Mesendoderm (in vitro differentiated cells): ENCODE data around the gene ABCA12.

Experiments
- DNase-seq: peaks from one replicate; pipeline ENCODE4 v3.0.0; 2013
- H2AK5ac ChIP-seq: 2 replicates; pipeline ENCODE4 v1.6.1; 2013; ENCODE audit warnings: low read length, inconsistent platforms
- H2BK120ac ChIP-seq: 2 replicates; pipeline ENCODE4 v1.6.1; 2013; ENCODE audit warnings: low read depth, mild to moderate bottlenecking, low read length, moderate library complexity, mixed read lengths
- H2BK15ac ChIP-seq: replicated peaks from 2 replicates; pipeline ENCODE4 v1.6.1; 2013; ENCODE audit warnings: low read depth, mild to moderate bottlenecking, moderate library complexity
- H2BK5ac ChIP-seq: 2 replicates; pipeline ENCODE4 v1.6.1; 2013; ENCODE audit warnings: low read length, inconsistent platforms
- H3K18ac ChIP-seq: 2 replicates; pipeline ENCODE4 v1.6.1; 2013; ENCODE audit warnings: mild to moderate bottlenecking, low read length, mixed read lengths
- H3K23ac ChIP-seq: one replicate; pipeline ENCODE4 v1.6.1; 2013; ENCODE audit warnings: low read length
- H3K27ac ChIP-seq: 2 replicates; pipeline ENCODE4 v1.5.1; 2013; ENCODE audit warnings: low read depth, mild to moderate bottlenecking, inconsistent platforms, low read length, moderate library complexity
- H3K27me3 ChIP-seq: 2 replicates; pipeline ENCODE4 v1.6.1; 2013; ENCODE audit warnings: low read length, control low read depth, mild to moderate bottlenecking, inconsistent platforms; ENCODE audit not compliant: insufficient read depth, poor library complexity
- H3K36me3 ChIP-seq: 2 replicates; pipeline ENCODE4 v1.6.1; 2013; ENCODE audit warnings: low read length, inconsistent platforms; ENCODE audit not compliant: control insufficient read depth, insufficient read depth
- H3K4ac ChIP-seq: one replicate; pipeline ENCODE4 v1.6.1; 2013; ENCODE audit warnings: low read depth, mild to moderate bottlenecking, low read length, moderate library complexity
- H3K4me1 ChIP-seq: 2 replicates; pipeline ENCODE4 v1.6.1; 2013; ENCODE audit warnings: low read depth, low read length, inconsistent platforms; ENCODE audit not compliant: control insufficient read depth
- H3K4me2 ChIP-seq: 2 replicates; pipeline ENCODE4 v1.6.1; 2013; ENCODE audit warnings: low read length
- H3K4me3 ChIP-seq: 2 replicates; pipeline ENCODE4 v1.5.1; 2013; ENCODE audit warnings: mild to moderate bottlenecking, low read length
- H3K56ac ChIP-seq: one replicate; pipeline ENCODE4 v1.6.1; 2013; ENCODE audit warnings: low read length
- H3K79me1 ChIP-seq: 2 replicates; pipeline ENCODE4 v1.6.1; 2013; ENCODE audit warnings: low read length, inconsistent platforms
- H3K79me2 ChIP-seq: 2 replicates; pipeline ENCODE4 v1.6.1; 2013; ENCODE audit warnings: mild to moderate bottlenecking, low read length; ENCODE audit not compliant: control insufficient read depth, insufficient read depth
- H3K9ac ChIP-seq: 2 replicates; pipeline ENCODE4 v1.6.1; 2013; ENCODE audit warnings: low read length, inconsistent platforms
- H4K5ac ChIP-seq: one replicate; pipeline ENCODE4 v1.6.1; 2013; ENCODE audit warnings: low read length
- H4K8ac ChIP-seq: one replicate; pipeline ENCODE4 v1.6.1; 2013; ENCODE audit warnings: low read depth, mild to moderate bottlenecking, control low read depth, low read length, moderate library complexity
- WGBS: extraction: QIAGEN DNeasy Blood & Tissue Kit; methylation state at CpG from one replicate; pipeline ENCODE4 v1.1.7; 2013; ENCODE audit warnings: low lambda C conversion rate, missing lambda C conversion rate; ENCODE audit not compliant: insufficient coverage; ENCODE audit errors: extremely low coverage; 5-methylcytosine and 5-hydroxymethylcytosine counted together

ABCA12 gene

DNA sequence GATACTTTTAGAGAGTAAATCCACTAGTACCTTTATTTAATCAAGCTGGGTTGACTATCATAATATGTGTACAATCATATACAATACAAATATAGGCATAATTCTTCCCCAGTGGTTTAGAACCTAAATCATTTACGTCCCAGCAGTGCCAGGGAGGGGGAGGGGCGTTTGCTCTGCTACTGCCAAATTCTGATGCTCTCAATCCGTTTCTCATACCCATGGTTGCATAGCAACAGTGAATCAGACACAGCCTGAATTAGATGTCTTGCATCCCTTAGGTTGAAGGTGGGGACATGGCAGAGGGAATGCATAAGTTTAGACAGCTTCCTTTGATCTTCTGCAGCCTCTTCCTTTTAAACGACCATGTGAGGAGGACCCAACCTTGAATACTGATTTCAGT is 135.4 kb downstream of the ABCA12 start:
- Histone ChIP-seq H3K27me3 (no peaks in the 10 kb centered on the region), H2BK120ac (no peak overlapping the region), H3K4me3 (no peak overlapping the region), H3K79me1 (no peaks in the 10 kb centered on the region), H4K5ac (no peak overlapping the region), H2AK5ac (no peak overlapping the region), H4K8ac (no peak overlapping the region), H3K4me2 (no peak overlapping the region), H3K36me3 (no peaks in the 10 kb centered on the region), H2BK15ac (no peak overlapping the region), H2BK5ac (no peak overlapping the region), H3K9ac (no peak overlapping the region), H3K23ac (no peak overlapping the region), H3K56ac (no peak overlapping the region), H3K4ac (no peak overlapping the region), H3K79me2 (no peaks in the 10 kb centered on the region), H3K4me1 (no peaks in the 10 kb centered on the region), H3K27ac (no peak overlapping the region), H3K18ac (no peak overlapping the region)
- no CpG with 5 or more reads among the region's 4 CpGs for WGBS
- DNase-seq, result peak; percentile 60

DNA sequence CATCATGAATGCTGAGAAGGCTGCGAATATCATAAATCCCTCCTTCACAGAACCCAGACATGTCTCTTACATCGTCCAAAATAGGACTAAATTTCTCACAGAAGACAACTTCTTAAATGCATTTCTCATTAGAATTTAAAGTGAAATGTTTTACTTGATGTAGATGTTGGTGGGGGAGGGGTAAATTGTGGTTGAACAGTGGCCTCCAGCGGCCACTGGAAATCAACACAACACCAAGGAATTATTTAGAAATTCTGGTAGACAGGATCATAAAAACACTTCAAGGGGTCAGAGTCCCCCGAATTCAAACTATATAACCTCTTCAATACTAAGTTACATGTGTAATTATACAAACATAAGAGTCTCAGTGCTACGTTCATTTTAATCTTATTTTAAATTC is 135.9 kb downstream of the ABCA12 start:
- H3K9ac ChIP-seq, result no peak overlapping the region
- no peak overlapping the region for H3K27ac ChIP-seq
- H2BK15ac ChIP-seq, result no peak overlapping the region
- no peak overlapping the region for H3K4ac ChIP-seq
- H3K79me1 ChIP-seq, result no peaks in the 10 kb centered on the region
- no peaks in the 10 kb centered on the region for H3K27me3 ChIP-seq
- no peak overlapping the region for H3K4me2 ChIP-seq
- H3K79me2 ChIP-seq, result no peaks in the 10 kb centered on the region
- H2AK5ac ChIP-seq, result no peak overlapping the region
- H2BK5ac ChIP-seq, result no peak overlapping the region
- no peak overlapping the region for H4K5ac ChIP-seq
- H3K4me1 ChIP-seq, result no peaks in the 10 kb centered on the region
- peak; percentile 52 for DNase-seq
- H3K56ac ChIP-seq, result no peak overlapping the region
- WGBS, result no CpG with 5 or more reads among the region's 5 CpGs
- no peak overlapping the region for H4K8ac ChIP-seq
- no peaks in the 10 kb centered on the region for H3K36me3 ChIP-seq
- H2BK120ac ChIP-seq, result no peak overlapping the region
- no peak overlapping the region for H3K23ac ChIP-seq
- no peak overlapping the region for H3K4me3 ChIP-seq
- H3K18ac ChIP-seq, result no peak overlapping the region

DNA sequence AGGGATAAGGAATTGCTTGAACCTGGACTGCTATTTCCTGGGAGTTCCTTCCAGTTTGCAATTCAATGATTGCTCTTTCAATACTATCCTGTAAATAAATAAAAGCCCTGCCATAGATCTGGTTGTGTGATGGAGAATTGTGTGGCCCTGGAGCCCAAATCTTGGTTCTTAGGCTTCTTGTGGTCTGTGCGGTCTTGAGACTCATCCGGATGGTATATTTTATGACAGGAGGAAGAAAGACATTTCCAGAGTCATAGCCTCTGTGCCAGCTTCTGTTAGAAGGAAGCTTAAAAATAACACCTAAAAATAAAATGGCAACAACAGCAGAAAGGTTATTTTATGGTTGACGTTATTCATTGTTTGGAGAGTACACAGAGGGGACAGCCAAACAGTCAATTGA is 137.7 kb downstream of the ABCA12 start:
- Histone ChIP-seq H3K79me1 (no peaks in the 10 kb centered on the region), H3K4ac (no peak overlapping the region), H2BK120ac (no peak overlapping the region), H3K79me2 (no peaks in the 10 kb centered on the region), H3K4me2 (no peak overlapping the region), H2BK5ac (no peak overlapping the region), H3K27me3 (no peaks in the 10 kb centered on the region), H4K5ac (no peak overlapping the region), H3K4me1 (no peaks in the 10 kb centered on the region), H3K9ac (no peak overlapping the region), H3K27ac (no peak overlapping the region), H3K36me3 (no peaks in the 10 kb centered on the region), H3K56ac (no peak overlapping the region), H2BK15ac (no peak overlapping the region), H3K23ac (no peak overlapping the region), H2AK5ac (no peak overlapping the region), H3K4me3 (no peak overlapping the region), H4K8ac (no peak overlapping the region), H3K18ac (no peak overlapping the region)
- no peak for DNase-seq
- WGBS, result no CpG with 5 or more reads among the region's 3 CpGs

DNA sequence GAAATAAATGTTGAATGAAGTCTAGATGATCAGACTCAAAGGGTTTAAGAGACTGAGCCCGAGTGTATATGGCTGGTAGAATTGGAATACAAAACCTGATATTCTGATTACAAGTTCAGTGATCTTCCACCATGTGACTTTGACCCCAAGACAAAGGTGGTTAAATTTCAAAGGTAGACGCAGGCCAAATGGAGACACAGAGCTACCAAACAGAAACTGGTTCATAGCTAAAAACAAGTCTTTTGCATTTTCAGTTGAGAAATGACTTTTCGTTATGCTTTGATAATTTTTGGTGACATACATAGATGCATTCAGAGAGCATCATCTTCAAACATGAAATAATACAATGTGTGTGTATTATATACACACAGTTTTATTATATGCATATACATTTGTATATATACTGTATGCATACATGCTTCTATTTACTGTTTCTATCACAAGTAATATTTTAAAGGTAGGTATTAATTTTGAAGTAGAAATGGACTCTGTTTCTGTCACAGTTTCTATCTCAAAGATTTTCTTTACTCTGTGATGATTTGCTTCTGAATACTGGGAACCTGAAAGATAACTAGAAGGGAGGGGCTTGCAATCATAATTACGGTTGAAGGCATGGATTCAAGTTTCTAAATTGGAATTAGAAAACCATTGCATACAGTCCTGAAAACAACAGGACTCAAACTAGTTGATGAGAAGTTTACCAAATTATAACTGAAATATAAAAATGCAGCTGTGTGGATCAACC is 142.3 kb downstream of the ABCA12 start:
- WGBS, result no CpG with 5 or more reads among the region's 4 CpGs
- no peak overlapping the region for H4K5ac ChIP-seq
- no peak overlapping the region for H2BK120ac ChIP-seq
- no peaks in the 10 kb centered on the region for H3K79me1 ChIP-seq
- no peak overlapping the region for H3K9ac ChIP-seq
- H3K79me2 ChIP-seq, result no peaks in the 10 kb centered on the region
- H2AK5ac ChIP-seq, result no peak overlapping the region
- no peak overlapping the region for H3K4me3 ChIP-seq
- no peak overlapping the region for H3K27ac ChIP-seq
- no peak overlapping the region for H3K4ac ChIP-seq
- H4K8ac ChIP-seq, result no peak overlapping the region
- no peak overlapping the region for H2BK5ac ChIP-seq
- H3K56ac ChIP-seq, result no peak overlapping the region
- no peaks in the 10 kb centered on the region for H3K27me3 ChIP-seq
- no peak overlapping the region for H3K4me2 ChIP-seq
- H3K23ac ChIP-seq, result no peak overlapping the region
- H2BK15ac ChIP-seq, result no peak overlapping the region
- DNase-seq, result no peak
- no peaks in the 10 kb centered on the region for H3K4me1 ChIP-seq
- H3K18ac ChIP-seq, result no peak overlapping the region
- no peaks in the 10 kb centered on the region for H3K36me3 ChIP-seq

DNA sequence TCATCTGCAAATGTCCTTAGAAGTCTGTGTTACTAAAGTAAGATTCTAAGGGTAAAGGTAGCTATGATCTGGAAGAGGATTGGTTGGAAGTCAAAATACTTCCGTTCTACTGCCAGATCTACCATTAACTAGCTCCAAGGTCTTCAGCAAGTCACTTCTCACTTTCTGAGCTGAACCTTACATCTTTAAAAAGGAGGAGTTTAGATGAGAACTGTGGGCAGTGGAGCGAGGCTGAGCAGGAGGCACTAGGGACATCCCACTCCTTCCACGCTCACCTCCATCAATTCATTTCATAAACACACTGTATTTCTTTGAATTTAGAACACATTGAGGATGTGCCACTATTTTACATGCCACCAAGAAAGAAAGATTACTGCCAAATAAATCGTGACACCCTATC is 143.0 kb downstream of the ABCA12 start:
- Histone ChIP-seq H3K18ac (no peak overlapping the region), H3K79me2 (no peaks in the 10 kb centered on the region), H3K23ac (no peak overlapping the region), H3K4ac (no peak overlapping the region), H3K4me2 (no peak overlapping the region), H3K56ac (no peak overlapping the region), H3K27me3 (no peaks in the 10 kb centered on the region), H2BK15ac (no peak overlapping the region), H3K9ac (no peak overlapping the region), H2AK5ac (no peak overlapping the region), H4K8ac (no peak overlapping the region), H3K27ac (no peak overlapping the region), H3K4me1 (no peaks in the 10 kb centered on the region), H3K79me1 (no peaks in the 10 kb centered on the region), H3K4me3 (no peak overlapping the region), H3K36me3 (no peaks in the 10 kb centered on the region), H2BK5ac (no peak overlapping the region), H2BK120ac (no peak overlapping the region), H4K5ac (no peak overlapping the region)
- no peak for DNase-seq
- no CpG with 5 or more reads among the region's 4 CpGs for WGBS

DNA sequence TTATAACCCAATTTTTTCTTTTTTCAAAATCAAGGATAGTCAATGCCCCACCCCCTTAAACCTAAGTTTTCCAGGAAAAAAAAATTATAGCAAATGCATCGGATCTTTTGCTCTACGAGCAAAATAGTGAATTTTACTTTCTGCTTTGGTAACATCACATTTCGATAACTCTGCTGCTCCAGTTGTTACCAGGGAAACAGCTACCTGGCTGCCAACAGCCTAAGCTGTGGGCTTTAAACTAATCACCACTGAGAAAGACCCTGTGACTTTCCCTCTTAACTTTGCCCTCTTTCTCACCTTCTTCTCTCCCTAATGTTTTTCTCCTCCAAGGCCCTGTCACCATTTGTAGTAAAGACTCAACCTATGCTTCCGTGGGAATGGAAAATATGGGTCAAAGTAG is 145.5 kb downstream of the ABCA12 start:
- H2AK5ac ChIP-seq, result no peak overlapping the region
- no peak overlapping the region for H3K56ac ChIP-seq
- no peak overlapping the region for H3K4me2 ChIP-seq
- no peaks in the 10 kb centered on the region for H3K79me1 ChIP-seq
- no peak overlapping the region for H3K4ac ChIP-seq
- no peaks in the 10 kb centered on the region for H3K79me2 ChIP-seq
- H3K36me3 ChIP-seq, result no peaks in the 10 kb centered on the region
- H3K4me1 ChIP-seq, result no peaks in the 10 kb centered on the region
- no peaks in the 10 kb centered on the region for H3K27me3 ChIP-seq
- no peak overlapping the region for H4K8ac ChIP-seq
- no CpG with 5 or more reads among the region's 4 CpGs for WGBS
- no peak overlapping the region for H2BK120ac ChIP-seq
- H3K23ac ChIP-seq, result no peak overlapping the region
- no peak overlapping the region for H4K5ac ChIP-seq
- H3K18ac ChIP-seq, result no peak overlapping the region
- H3K4me3 ChIP-seq, result no peak overlapping the region
- H2BK15ac ChIP-seq, result no peak overlapping the region
- H2BK5ac ChIP-seq, result no peak overlapping the region
- no peak overlapping the region for H3K27ac ChIP-seq
- no peak overlapping the region for H3K9ac ChIP-seq
- no peak for DNase-seq
